Endothelial cell (in vitro differentiated cells): ENCODE data around the gene TIMP3. TPM values are rescaled to one million over a fixed set of nuclear protein-coding genes. Genes with fewer than 3 reads are reported as not detected.

ENCODE experiments used
- DNase-seq: peaks from one replicate; pipeline ENCODE4 v3.0.0; 2021; ENCODE audit warnings: low spot score
- H3K27ac Mint-ChIP-seq: one replicate; pipeline ENCODE4 v1.8.0; 2021; ENCODE audit warnings: mixed read lengths, inconsistent platforms; ENCODE audit not compliant: unreplicated experiment
- H3K27me3 Mint-ChIP-seq: one replicate; pipeline ENCODE4 v1.8.0; 2021; ENCODE audit warnings: mild to moderate bottlenecking, moderate library complexity, mixed read lengths, inconsistent platforms; ENCODE audit not compliant: unreplicated experiment
- H3K36me3 Mint-ChIP-seq: one replicate; pipeline ENCODE4 v1.8.0; 2021; ENCODE audit warnings: mild to moderate bottlenecking, low read depth, mixed read lengths, inconsistent platforms; ENCODE audit not compliant: unreplicated experiment
- H3K4me1 Mint-ChIP-seq: one replicate; pipeline ENCODE4 v1.8.0; 2021; ENCODE audit warnings: mild to moderate bottlenecking, mixed read lengths, inconsistent platforms; ENCODE audit not compliant: unreplicated experiment
- H3K4me3 Mint-ChIP-seq: one replicate; pipeline ENCODE4 v1.8.0; 2021; ENCODE audit warnings: mild to moderate bottlenecking, mixed read lengths, inconsistent platforms; ENCODE audit not compliant: unreplicated experiment
- H3K9me3 Mint-ChIP-seq: one replicate; pipeline ENCODE4 v1.8.0; 2021; ENCODE audit warnings: mixed read lengths, inconsistent platforms; ENCODE audit not compliant: unreplicated experiment
- CTCF ChIP-seq: fragments of 200-600 bp; sonication (generic); IDR thresholded peaks from one replicate; pipeline ENCODE4 v1.5.0; 2021; ENCODE audit warnings: antibody characterized with exemption; ENCODE audit not compliant: unreplicated experiment
- total RNA-seq: library from RNA; stranded (reverse); fragmentation: NEBNext Ultra II Directional; extraction: Animal tissue kit (Norgen Biotek cat#: 25700); gene quantifications from one replicate; pipeline ENCODE4 v1.2.1, GENCODE V29; 2021; ENCODE audit not compliant: unreplicated experiment

TIMP3 gene
- total RNA-seq, 1 donor from 2014 or later = 73.5 TPM

GRCh38 chr22:32900886-32901635 lies 99.6 kb downstream of the TIMP3 start:
- no peaks in the 10 kb centered on the region for H3K9me3 Mint-ChIP-seq
- H3K4me3 Mint-ChIP-seq = no peak overlapping the region
- no peak for DNase-seq
- no peak for TF ChIP-seq CTCF
- no peak overlapping the region for H3K27ac Mint-ChIP-seq
- H3K36me3 Mint-ChIP-seq = no peaks in the 10 kb centered on the region
- peaks cover 6% of the 10 kb centered on the region for H3K4me1 Mint-ChIP-seq
- H3K27me3 Mint-ChIP-seq = peaks cover 2% of the 10 kb centered on the region

GRCh38 chr22:32901925-32902324 lies 100.4 kb downstream of the TIMP3 start:
- TF ChIP-seq CTCF = no peak
- peaks cover 2% of the 10 kb centered on the region for H3K27me3 Mint-ChIP-seq
- H3K4me3 Mint-ChIP-seq = no peak overlapping the region
- no peak overlapping the region for H3K27ac Mint-ChIP-seq
- H3K9me3 Mint-ChIP-seq = no peaks in the 10 kb centered on the region
- DNase-seq = no peak
- H3K4me1 Mint-ChIP-seq = peaks cover 9% of the 10 kb centered on the region
- no peaks in the 10 kb centered on the region for H3K36me3 Mint-ChIP-seq

GRCh38 chr22:32903507-32903906 lies 102.0 kb downstream of the TIMP3 start:
- no peak for DNase-seq
- Mint-ChIP-seq H3K27ac (no peak overlapping the region), H3K4me3 (no peak overlapping the region), H3K9me3 (no peaks in the 10 kb centered on the region), H3K27me3 (peaks cover 2% of the 10 kb centered on the region), H3K4me1 (peaks cover 9% of the 10 kb centered on the region), H3K36me3 (no peaks in the 10 kb centered on the region)
- TF ChIP-seq CTCF = no peak

- no peaks in the 10 kb centered on the region for H3K36me3 Mint-ChIP-seq
- DNase-seq = peak; percentile 35
- TF ChIP-seq CTCF = no peak
- H3K27me3 Mint-ChIP-seq = peaks cover 2% of the 10 kb centered on the region
- H3K4me1 Mint-ChIP-seq = peaks cover 9% of the 10 kb centered on the region
- H3K4me3 Mint-ChIP-seq = no peak overlapping the region
- no peaks in the 10 kb centered on the region for H3K9me3 Mint-ChIP-seq
- no peak overlapping the region for H3K27ac Mint-ChIP-seq
Observed at GRCh38 chr22:32904044-32904443, 102.5 kb downstream of the TIMP3 start.

- H3K4me3 Mint-ChIP-seq = no peak overlapping the region
- TF ChIP-seq CTCF = no peak
- no peak for DNase-seq
- H3K9me3 Mint-ChIP-seq = no peaks in the 10 kb centered on the region
- H3K27ac Mint-ChIP-seq = no peak overlapping the region
- H3K36me3 Mint-ChIP-seq = no peaks in the 10 kb centered on the region
- peaks cover 11% of the 10 kb centered on the region for H3K4me1 Mint-ChIP-seq
- H3K27me3 Mint-ChIP-seq = no peaks in the 10 kb centered on the region
Observed at GRCh38 chr22:32905400-32905799, 103.9 kb downstream of the TIMP3 start.
